ENCODE results near the gene TMEM178B. TPM values are rescaled to one million over a fixed set of nuclear protein-coding genes. Genes with fewer than 3 reads are reported as not detected.

TMEM178B gene
- total and polyA plus RNA-seq, 3 experiments from 2014 or later: 0.02 to 1.1 (median 0.97) TPM

- peaks cover 2 to 13% of the 10 kb centered on the region in 2 donors for H3K27me3 Mint-ChIP-seq
- no peaks in the 10 kb centered on the region for H3K9me3 ChIP-seq (ENCODE audit: low read length)
- no peaks in the 10 kb centered on the region for H3K4me1 ChIP-seq (ENCODE audit: insufficient read depth, low read length)
- H3K27ac ChIP-seq (ENCODE audit: low read depth, low read length): no peak overlapping the region
- no peak overlapping the region for H3K4me3 ChIP-seq (ENCODE audit: low read length)
- H3K9me3 Mint-ChIP-seq: peaks cover 0 to 4% (median 0%) of the 10 kb centered on the region in 5 donors
- CTCF ChIA-PET: no interaction called here
- POLR2A ChIA-PET: no interaction called here
- no peaks in the 10 kb centered on the region for H3K27me3 ChIP-seq (ENCODE audit: insufficient read depth, low read length, poor library complexity, severe bottlenecking)
- H3K27ac Mint-ChIP-seq: no peak overlapping the region
- no peaks in the 10 kb centered on the region for H3K4me1 Mint-ChIP-seq
- H3K36me3 Mint-ChIP-seq: no peaks in the 10 kb centered on the region
- no peak for DNase-seq
- no peaks in the 10 kb centered on the region for H3K36me3 ChIP-seq (ENCODE audit: insufficient read depth, low read length)
- no peak overlapping the region for H3K4me3 Mint-ChIP-seq
Observed at GRCh38 chr7:141466151-141466904, 392.5 kb downstream of the TMEM178B start.

- H3K27me3 Mint-ChIP-seq: peaks cover 2 to 10% of the 10 kb centered on the region in 2 donors
- Histone ChIP-seq H3K9me3 (ENCODE audit: low read length) (no peaks in the 10 kb centered on the region), H3K4me1 (ENCODE audit: insufficient read depth, low read length) (no peaks in the 10 kb centered on the region), H3K27me3 (ENCODE audit: insufficient read depth, low read length, poor library complexity, severe bottlenecking) (no peaks in the 10 kb centered on the region), H3K36me3 (ENCODE audit: insufficient read depth, low read length) (no peaks in the 10 kb centered on the region), H3K4me3 (ENCODE audit: low read length) (no peak overlapping the region), H3K27ac (ENCODE audit: low read depth, low read length) (no peak overlapping the region)
- no peaks in the 10 kb centered on the region for H3K4me1 Mint-ChIP-seq
- peaks cover 0 to 1% (median 0%) of the 10 kb centered on the region in 3 donors for H3K36me3 Mint-ChIP-seq
- no peak overlapping the region for H3K4me3 Mint-ChIP-seq
- no peak for DNase-seq
- H3K9me3 Mint-ChIP-seq: peaks cover 0 to 4% (median 0%) of the 10 kb centered on the region in 5 donors
- ChIA-PET CTCF (interaction anchor here (1.2 kb wide), 1 partner anchor 10 kb away, joined by 3 read pairs; no protein-coding TSS in a partner anchor), POLR2A (no interaction called here)
- no peak overlapping the region for H3K27ac Mint-ChIP-seq
Observed at GRCh38 chr7:141468341-141468740, 394.5 kb downstream of the TMEM178B start.

GRCh38 chr7:141475679-141476078 is 401.8 kb downstream of the TMEM178B start:
- ChIA-PET POLR2A (no interaction called here), CTCF (no interaction called here)
- no peaks in the 10 kb centered on the region for H3K9me3 Mint-ChIP-seq

GRCh38 chr7:141477865-141478264 is 404.0 kb downstream of the TMEM178B start:
- no peak overlapping the region for H3K27ac Mint-ChIP-seq
- CTCF ChIA-PET: no interaction called here
- H3K4me1 Mint-ChIP-seq: no peaks in the 10 kb centered on the region
- H3K9me3 ChIP-seq (ENCODE audit: low read length): no peaks in the 10 kb centered on the region
- no peak overlapping the region for H3K4me3 ChIP-seq (ENCODE audit: low read length)
- H3K27ac ChIP-seq (ENCODE audit: low read depth, low read length): no peak overlapping the region
- H3K27me3 ChIP-seq (ENCODE audit: insufficient read depth, low read length, poor library complexity, severe bottlenecking): peaks cover 8% of the 10 kb centered on the region
- DNase-seq: no peak
- no peaks in the 10 kb centered on the region for H3K9me3 Mint-ChIP-seq
- peaks cover 12 to 42% of the 10 kb centered on the region in 2 donors for H3K27me3 Mint-ChIP-seq
- no peaks in the 10 kb centered on the region for H3K36me3 Mint-ChIP-seq
- no peaks in the 10 kb centered on the region for H3K4me1 ChIP-seq (ENCODE audit: insufficient read depth, low read length)
- no peaks in the 10 kb centered on the region for H3K36me3 ChIP-seq (ENCODE audit: insufficient read depth, low read length)
- H3K4me3 Mint-ChIP-seq: no peak overlapping the region
- POLR2A ChIA-PET: no interaction called here

More at GRCh38 chr7:141475679-141476078, 401.8 kb downstream of the TMEM178B start:
- Mint-ChIP-seq H3K36me3 (peaks cover 0 to 1% (median 0%) of the 10 kb centered on the region in 3 donors), H3K27ac (no peak overlapping the region), H3K27me3 (peaks cover 10 to 29% of the 10 kb centered on the region in 2 donors), H3K4me1 (no peaks in the 10 kb centered on the region), H3K4me3 (no peak overlapping the region)
- no peak for DNase-seq
- Histone ChIP-seq H3K27ac (ENCODE audit: low read depth, low read length) (no peak overlapping the region), H3K4me3 (ENCODE audit: low read length) (no peak overlapping the region), H3K4me1 (ENCODE audit: insufficient read depth, low read length) (no peaks in the 10 kb centered on the region), H3K27me3 (ENCODE audit: insufficient read depth, low read length, poor library complexity, severe bottlenecking) (no peaks in the 10 kb centered on the region), H3K9me3 (ENCODE audit: low read length) (no peaks in the 10 kb centered on the region), H3K36me3 (ENCODE audit: insufficient read depth, low read length) (no peaks in the 10 kb centered on the region)

GRCh38 chr7:141478845-141479244 is 405.0 kb downstream of the TMEM178B start:
- no peak for DNase-seq
- POLR2A ChIA-PET: no interaction called here
- H3K4me3 ChIP-seq (ENCODE audit: low read length): no peak overlapping the region

GRCh38 chr7:141480953-141481352 is 407.1 kb downstream of the TMEM178B start:
- H3K27ac Mint-ChIP-seq: no peak overlapping the region
- H3K4me1 Mint-ChIP-seq: no peaks in the 10 kb centered on the region
- H3K27me3 Mint-ChIP-seq: peaks cover 9 to 52% of the 10 kb centered on the region in 2 donors
- Histone ChIP-seq H3K4me3 (ENCODE audit: low read length) (no peak overlapping the region), H3K27ac (ENCODE audit: low read depth, low read length) (no peak overlapping the region), H3K36me3 (ENCODE audit: insufficient read depth, low read length) (no peaks in the 10 kb centered on the region), H3K9me3 (ENCODE audit: low read length) (no peaks in the 10 kb centered on the region), H3K4me1 (ENCODE audit: insufficient read depth, low read length) (no peaks in the 10 kb centered on the region), H3K27me3 (ENCODE audit: insufficient read depth, low read length, poor library complexity, severe bottlenecking) (peaks cover 8% of the 10 kb centered on the region)
- POLR2A ChIA-PET: no interaction called here
- H3K36me3 Mint-ChIP-seq: no peaks in the 10 kb centered on the region
- H3K4me3 Mint-ChIP-seq: no peak overlapping the region
- H3K9me3 Mint-ChIP-seq: no peaks in the 10 kb centered on the region
- no peak for DNase-seq
- CTCF ChIA-PET: no interaction called here

More at GRCh38 chr7:141478845-141479244, 405.0 kb downstream of the TMEM178B start:
- Mint-ChIP-seq H3K36me3 (no peaks in the 10 kb centered on the region), H3K4me1 (no peaks in the 10 kb centered on the region), H3K4me3 (no peak overlapping the region), H3K27ac (no peak overlapping the region), H3K27me3 (peaks cover 12 to 51% of the 10 kb centered on the region in 2 donors), H3K9me3 (no peaks in the 10 kb centered on the region)
- Histone ChIP-seq H3K36me3 (ENCODE audit: insufficient read depth, low read length) (no peaks in the 10 kb centered on the region), H3K4me1 (ENCODE audit: insufficient read depth, low read length) (no peaks in the 10 kb centered on the region), H3K9me3 (ENCODE audit: low read length) (no peaks in the 10 kb centered on the region), H3K27ac (ENCODE audit: low read depth, low read length) (no peak overlapping the region), H3K27me3 (ENCODE audit: insufficient read depth, low read length, poor library complexity, severe bottlenecking) (peaks cover 8% of the 10 kb centered on the region)
- CTCF ChIA-PET: no interaction called here

GRCh38 chr7:141481971-141482370 is 408.1 kb downstream of the TMEM178B start:
- no peaks in the 10 kb centered on the region for H3K36me3 ChIP-seq (ENCODE audit: insufficient read depth, low read length)
- Mint-ChIP-seq H3K27ac (no peak overlapping the region), H3K4me3 (no peak overlapping the region), H3K27me3 (peaks cover 10 to 54% of the 10 kb centered on the region in 2 donors), H3K36me3 (no peaks in the 10 kb centered on the region), H3K9me3 (no peaks in the 10 kb centered on the region), H3K4me1 (no peaks in the 10 kb centered on the region)
- DNase-seq: no peak
- H3K27ac ChIP-seq (ENCODE audit: low read depth, low read length): no peak overlapping the region
- H3K4me3 ChIP-seq (ENCODE audit: low read length): no peak overlapping the region
- no peaks in the 10 kb centered on the region for H3K4me1 ChIP-seq (ENCODE audit: insufficient read depth, low read length)
- CTCF ChIA-PET: no interaction called here
- POLR2A ChIA-PET: no interaction called here
- H3K9me3 ChIP-seq (ENCODE audit: low read length): no peaks in the 10 kb centered on the region
- H3K27me3 ChIP-seq (ENCODE audit: insufficient read depth, low read length, poor library complexity, severe bottlenecking): peaks cover 8% of the 10 kb centered on the region

GRCh38 chr7:141483044-141483443 is 409.2 kb downstream of the TMEM178B start:
- no peak for DNase-seq
- CTCF ChIA-PET: no interaction called here
- no peaks in the 10 kb centered on the region for H3K4me1 Mint-ChIP-seq
- Histone ChIP-seq H3K27ac (ENCODE audit: low read depth, low read length) (no peak overlapping the region), H3K27me3 (ENCODE audit: insufficient read depth, low read length, poor library complexity, severe bottlenecking) (peaks cover 8% of the 10 kb centered on the region), H3K36me3 (ENCODE audit: insufficient read depth, low read length) (no peaks in the 10 kb centered on the region), H3K4me1 (ENCODE audit: insufficient read depth, low read length) (no peaks in the 10 kb centered on the region), H3K9me3 (ENCODE audit: low read length) (no peaks in the 10 kb centered on the region), H3K4me3 (ENCODE audit: low read length) (no peak overlapping the region)
- no peak overlapping the region for H3K27ac Mint-ChIP-seq
- no peaks in the 10 kb centered on the region for H3K9me3 Mint-ChIP-seq
- no peak overlapping the region for H3K4me3 Mint-ChIP-seq
- peaks cover 8 to 49% of the 10 kb centered on the region in 2 donors for H3K27me3 Mint-ChIP-seq
- H3K36me3 Mint-ChIP-seq: no peaks in the 10 kb centered on the region
- POLR2A ChIA-PET: no interaction called here
